Esophagus (tissue), 2 donors: Measurements from ENCODE around the gene SEMA5A. TPM values are rescaled to one million over a fixed set of nuclear protein-coding genes. Genes with fewer than 3 reads are reported as not detected.
A peak's percentile ranks its signal among the peaks of the same experiment; 100 is the strongest.

Experiments
- H3K27ac ChIP-seq, 2 donors: one replicate each; pipeline ENCODE4 v1.5.1; 2013; ENCODE audit warnings: low read depth in 2 of 2, mild to moderate bottlenecking in 2 of 2, inconsistent platforms in 1 of 2, low read length in 1 of 2, moderate library complexity in 1 of 2
- H3K27me3 ChIP-seq, 2 donors: one replicate each; pipeline ENCODE4 v1.6.1; 2013; ENCODE audit warnings: low read length in 2 of 2, control low read depth in 1 of 2, mild to moderate bottlenecking in 1 of 2; ENCODE audit not compliant: insufficient read depth in 2 of 2, control insufficient read depth in 1 of 2
- H3K36me3 ChIP-seq, 2 donors: one replicate each; pipeline ENCODE4 v1.6.1; 2013; ENCODE audit warnings: low read length in 1 of 2; ENCODE audit not compliant: control insufficient read depth in 2 of 2, insufficient read depth in 2 of 2
- H3K4me1 ChIP-seq, 2 donors: one replicate each; pipeline ENCODE4 v1.6.1; 2013; ENCODE audit warnings: low read length in 1 of 2; ENCODE audit not compliant: control insufficient read depth in 2 of 2, insufficient read depth in 2 of 2
- H3K4me3 ChIP-seq, 2 donors: one replicate each; pipeline ENCODE4 v1.5.1; 2013; ENCODE audit warnings: low read length in 2 of 2, mild to moderate bottlenecking in 2 of 2, low read depth in 1 of 2, moderate library complexity in 1 of 2
- H3K9me3 ChIP-seq, 2 donors: one replicate each; pipeline ENCODE4 v1.6.1; 2013; ENCODE audit warnings: mild to moderate bottlenecking in 2 of 2, low read depth in 1 of 2, low read length in 1 of 2, moderate library complexity in 1 of 2; ENCODE audit not compliant: control insufficient read depth in 2 of 2, insufficient read depth in 1 of 2
- WGBS, 2 donors: extraction: QIAGEN DNeasy Blood & Tissue Kit; methylation state at CpG; one replicate each; pipeline ENCODE4 v1.1.7; 2013; 5-methylcytosine and 5-hydroxymethylcytosine counted together
- polyA plus RNA-seq, 2 donors: library from polyadenylated mRNA; stranded (reverse); fragments of 200-250 nt; gene quantifications; one replicate each; pipeline ENCODE4 v1.2.3, GENCODE V29; 2013
- donor health status: healthy with polysubstance abuse.
- donor health status: Bipolar disorder and iron deficiency.

SEMA5A gene
- polyA plus RNA-seq, 2 donors: 1.3 to 1.9 TPM

DNA sequence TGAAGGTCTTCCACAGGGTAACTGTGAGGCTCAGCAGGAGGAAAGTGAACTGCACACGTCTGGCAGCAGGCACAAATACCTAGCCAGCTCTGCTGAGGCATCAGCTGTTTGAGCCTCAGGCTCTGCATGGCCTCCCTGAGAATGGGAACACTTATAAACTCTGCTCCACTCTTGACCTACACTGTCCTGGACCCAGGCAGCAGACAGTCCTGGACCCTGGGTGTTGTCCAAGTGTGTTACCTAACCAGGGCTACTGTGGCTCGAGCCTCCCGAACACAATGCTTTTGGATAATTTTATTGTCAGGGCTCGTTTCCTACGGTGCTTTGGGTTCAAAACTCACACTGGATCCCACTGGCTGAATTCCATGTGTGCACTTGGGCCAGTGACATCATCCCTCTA is 497.9 kb downstream of the SEMA5A start:
- H3K36me3 ChIP-seq: no peaks in the 10 kb centered on the region
- H3K4me1 ChIP-seq: peaks cover 0 to 2% of the 10 kb centered on the region in 2 donors
- no peaks in the 10 kb centered on the region for H3K27me3 ChIP-seq
- WGBS, 2 donors: 85 to 87% methylated on average over 5 of the region's 5 CpGs
- H3K9me3 ChIP-seq: no peaks in the 10 kb centered on the region
- H3K4me3 ChIP-seq: no peak overlapping the region
- no peak overlapping the region for H3K27ac ChIP-seq

DNA sequence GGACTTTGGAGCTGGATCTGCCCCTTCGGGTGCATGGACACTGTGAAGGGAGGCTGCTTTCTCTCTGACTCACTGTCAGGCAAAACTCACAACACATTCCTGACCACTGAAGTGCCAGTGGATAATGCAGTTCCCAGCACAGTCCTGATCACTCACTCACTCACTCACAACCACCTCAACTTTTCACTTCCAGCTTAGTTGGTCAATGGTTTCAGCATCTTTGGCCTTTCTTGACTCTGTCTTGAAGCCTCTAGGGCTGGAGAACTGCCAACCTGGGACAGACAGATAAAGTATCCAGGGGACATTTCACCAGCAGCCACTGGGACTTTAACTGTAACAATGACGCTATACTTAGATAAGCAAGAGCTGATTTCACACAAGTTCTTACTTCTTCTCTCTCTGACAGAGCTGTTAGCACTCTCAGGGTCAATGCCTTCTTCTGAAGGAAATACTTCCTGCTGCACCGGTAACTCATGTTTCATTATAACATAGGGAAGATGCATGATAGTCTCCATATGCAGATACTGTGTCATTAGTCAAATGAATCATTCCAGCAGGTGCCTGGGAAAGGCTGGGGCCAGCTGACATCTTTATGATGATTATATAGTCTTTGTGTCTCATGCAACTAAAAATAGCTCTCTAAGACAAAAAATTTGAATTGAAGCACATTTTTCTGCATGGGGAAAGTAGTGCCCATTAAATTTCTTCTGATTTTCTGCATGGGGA is 499.0 kb downstream of the SEMA5A start:
- peak overlapping the region; percentile 42 to 72 for H3K27ac ChIP-seq
- H3K4me1 ChIP-seq: peaks cover 0 to 2% of the 10 kb centered on the region in 2 donors
- H3K9me3 ChIP-seq: no peaks in the 10 kb centered on the region
- H3K27me3 ChIP-seq: no peaks in the 10 kb centered on the region
- no peak overlapping the region for H3K4me3 ChIP-seq
- peaks cover 0 to 2% of the 10 kb centered on the region in 2 donors for H3K36me3 ChIP-seq
- WGBS, 2 donors: 59 to 63% methylated on average over 3 of the region's 3 CpGs

DNA sequence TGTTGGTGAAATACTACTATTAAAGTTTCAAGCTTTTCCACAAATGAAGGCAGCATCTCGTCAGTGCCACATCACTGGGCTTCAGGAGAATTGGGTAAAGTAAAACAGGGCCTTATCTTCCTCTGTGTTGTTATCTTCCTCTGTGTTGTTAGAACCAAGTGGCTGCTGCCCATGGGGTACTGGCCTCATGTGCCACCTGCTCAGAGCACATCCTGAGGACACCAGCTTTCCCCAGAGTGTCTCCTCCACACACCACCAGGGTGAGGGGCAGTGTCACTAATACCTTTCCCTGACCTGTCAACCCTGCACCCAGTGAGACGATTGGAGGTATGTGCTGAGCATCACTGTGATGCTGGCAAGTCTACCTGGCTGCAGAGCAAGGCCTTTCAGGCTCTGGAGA is 499.9 kb downstream of the SEMA5A start:
- 79 to 80% methylated on average over 2 of the region's 2 CpGs for WGBS, 2 donors
- Histone ChIP-seq H3K36me3 (peaks cover 0 to 2% of the 10 kb centered on the region in 2 donors), H3K4me3 (no peak overlapping the region), H3K4me1 (no peaks in the 10 kb centered on the region), H3K27me3 (no peaks in the 10 kb centered on the region), H3K9me3 (no peaks in the 10 kb centered on the region), H3K27ac (peak overlapping the region in 1 of 2 donors; percentile 3)

GRCh38 chr5:9042241-9042640 is 503.6 kb downstream of the SEMA5A start:
- 95 to 99% methylated on average over 1 of the region's 1 CpG for WGBS, 2 donors
- H3K27ac ChIP-seq: no peak overlapping the region
- H3K27me3 ChIP-seq: no peaks in the 10 kb centered on the region
- H3K9me3 ChIP-seq: no peaks in the 10 kb centered on the region
- H3K4me1 ChIP-seq: no peaks in the 10 kb centered on the region
- H3K36me3 ChIP-seq: peaks cover 0 to 2% of the 10 kb centered on the region in 2 donors
- no peak overlapping the region for H3K4me3 ChIP-seq

DNA sequence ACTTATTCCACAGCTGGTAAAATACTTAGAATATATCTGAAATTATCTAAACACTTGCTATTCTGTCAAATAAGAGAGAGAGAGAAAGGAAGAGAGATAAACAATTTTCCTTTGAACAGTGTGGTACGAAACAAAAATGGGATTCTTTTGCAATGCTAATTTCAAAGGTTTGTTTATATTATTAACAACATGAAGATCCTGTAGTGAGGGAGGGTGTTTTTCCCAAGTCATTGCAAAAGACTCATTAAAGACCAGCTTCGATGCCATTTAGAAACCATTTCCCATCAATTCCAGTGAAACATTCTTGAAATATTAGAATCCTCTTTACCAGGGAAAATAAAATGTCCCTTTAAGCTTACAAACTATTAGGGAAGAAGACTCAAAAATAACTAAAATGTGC is 505.4 kb downstream of the SEMA5A start:
- H3K4me3 ChIP-seq: no peak overlapping the region
- no peaks in the 10 kb centered on the region for H3K9me3 ChIP-seq
- no peak overlapping the region for H3K27ac ChIP-seq
- H3K4me1 ChIP-seq: no peaks in the 10 kb centered on the region
- WGBS, 2 donors: 84 to 88% methylated on average over 2 of the region's 2 CpGs
- H3K27me3 ChIP-seq: no peaks in the 10 kb centered on the region
- peaks cover 0 to 2% of the 10 kb centered on the region in 2 donors for H3K36me3 ChIP-seq

GRCh38 chr5:9037048-9037447 is 508.8 kb downstream of the SEMA5A start:
- H3K27ac ChIP-seq: no peak overlapping the region
- H3K9me3 ChIP-seq: no peaks in the 10 kb centered on the region
- peaks cover 0 to under 1% of the 10 kb centered on the region in 2 donors for H3K36me3 ChIP-seq
- H3K4me3 ChIP-seq: no peak overlapping the region
- H3K27me3 ChIP-seq: no peaks in the 10 kb centered on the region
- no peaks in the 10 kb centered on the region for H3K4me1 ChIP-seq
- 72 to 84% methylated on average over 3 of the region's 3 CpGs for WGBS, 2 donors

GRCh38 chr5:9035346-9035745 is 510.5 kb downstream of the SEMA5A start:
- H3K27ac ChIP-seq: no peak overlapping the region
- H3K36me3 ChIP-seq: no peaks in the 10 kb centered on the region
- WGBS, 2 donors: 82% methylated on average over 3 of the region's 3 CpGs
- H3K4me3 ChIP-seq: no peak overlapping the region
- H3K9me3 ChIP-seq: no peaks in the 10 kb centered on the region
- no peaks in the 10 kb centered on the region for H3K27me3 ChIP-seq
- no peaks in the 10 kb centered on the region for H3K4me1 ChIP-seq

DNA sequence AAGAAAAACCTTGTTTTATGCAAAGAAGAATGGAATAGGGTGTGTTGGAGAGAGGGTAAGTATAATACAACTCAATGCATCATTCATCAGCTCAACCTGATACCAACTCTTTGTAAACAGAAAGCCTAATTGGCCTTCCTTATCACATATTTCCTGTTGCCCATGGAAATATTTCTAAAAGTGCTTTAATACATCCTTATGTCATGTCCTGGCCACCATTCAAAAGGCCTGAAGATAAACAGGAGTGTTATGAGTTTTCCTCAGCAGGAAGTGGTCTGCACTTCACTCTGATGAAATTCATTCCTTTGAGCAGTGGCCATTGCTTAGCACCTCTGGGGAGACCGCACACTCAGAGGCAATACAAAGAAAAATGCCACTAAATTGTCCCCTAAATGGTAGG is 511.2 kb downstream of the SEMA5A start:
- Histone ChIP-seq H3K9me3 (no peaks in the 10 kb centered on the region), H3K4me3 (no peak overlapping the region), H3K27ac (no peak overlapping the region), H3K27me3 (no peaks in the 10 kb centered on the region), H3K36me3 (no peaks in the 10 kb centered on the region), H3K4me1 (no peaks in the 10 kb centered on the region)
- WGBS, 2 donors: 72 to 83% methylated on average over 1 of the region's 1 CpG

DNA sequence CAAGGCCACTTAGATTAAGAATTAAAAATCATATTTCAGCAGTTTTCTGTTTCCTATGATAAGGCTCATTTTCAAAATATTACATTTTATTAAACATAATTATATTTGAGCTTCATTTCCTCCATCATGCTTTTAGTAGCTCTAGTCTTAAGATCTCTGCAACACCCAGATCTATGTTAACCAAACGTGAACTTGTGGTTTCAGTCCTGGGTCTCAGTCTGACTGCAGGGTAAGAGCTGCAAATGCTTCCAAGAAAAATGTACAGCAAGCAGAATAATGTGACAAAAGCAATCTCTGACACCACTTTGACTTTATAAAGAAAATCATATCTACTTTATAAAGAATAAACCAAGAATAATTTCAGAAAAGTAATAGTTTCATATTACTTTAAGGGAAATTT is 512.4 kb downstream of the SEMA5A start:
- H3K27ac ChIP-seq: no peak overlapping the region
- H3K4me3 ChIP-seq: no peak overlapping the region
- no peaks in the 10 kb centered on the region for H3K9me3 ChIP-seq
- H3K36me3 ChIP-seq: no peaks in the 10 kb centered on the region
- no peaks in the 10 kb centered on the region for H3K27me3 ChIP-seq
- WGBS, 2 donors: 71 to 76% methylated on average over 1 of the region's 1 CpG
- no peaks in the 10 kb centered on the region for H3K4me1 ChIP-seq

DNA sequence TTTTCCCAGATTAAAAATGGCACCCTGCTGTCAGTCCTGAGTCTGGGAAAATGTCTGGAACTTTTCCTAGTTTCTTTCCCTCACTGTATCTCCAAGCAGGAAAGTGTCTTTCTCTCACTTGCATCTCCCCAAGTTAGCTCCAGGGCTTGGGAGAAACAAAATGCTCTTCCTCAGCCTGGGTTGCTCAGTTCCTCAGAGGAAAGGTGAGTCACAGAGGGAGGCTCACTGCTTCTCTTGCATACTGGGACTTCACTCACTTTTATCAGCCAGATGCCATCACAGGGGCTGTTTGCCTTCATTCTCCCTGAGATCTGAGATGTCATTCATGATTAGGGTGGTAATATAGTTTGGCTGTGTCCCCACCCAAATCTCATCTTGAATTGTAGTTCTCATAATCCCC is 519.9 kb downstream of the SEMA5A start:
- no peak overlapping the region for H3K4me3 ChIP-seq
- H3K36me3 ChIP-seq: no peaks in the 10 kb centered on the region
- H3K9me3 ChIP-seq: peaks cover 4 to 8% of the 10 kb centered on the region in 2 donors
- H3K27ac ChIP-seq: no peak overlapping the region
- H3K27me3 ChIP-seq: no peaks in the 10 kb centered on the region
- H3K4me1 ChIP-seq: no peaks in the 10 kb centered on the region
